Measurements from ENCODE around the gene BUB1.

- TF ChIP-seq EZH2 (IDR thresholded peaks at IDR 0.05) (no peak), POLR2AphosphoS5 (IDR thresholded peaks at IDR 0.05; ENCODE audit: borderline replicate concordance, low read depth, low read length) (no peak)
These were observed 20.0 kb downstream of the BUB1 start for GRCh38 chr2:110657724-110658305.
